Measurements from ENCODE around the gene EPSTI1. TPM values are rescaled to one million over a fixed set of nuclear protein-coding genes. Genes with fewer than 3 reads are reported as not detected.

EPSTI1 gene, protein sequence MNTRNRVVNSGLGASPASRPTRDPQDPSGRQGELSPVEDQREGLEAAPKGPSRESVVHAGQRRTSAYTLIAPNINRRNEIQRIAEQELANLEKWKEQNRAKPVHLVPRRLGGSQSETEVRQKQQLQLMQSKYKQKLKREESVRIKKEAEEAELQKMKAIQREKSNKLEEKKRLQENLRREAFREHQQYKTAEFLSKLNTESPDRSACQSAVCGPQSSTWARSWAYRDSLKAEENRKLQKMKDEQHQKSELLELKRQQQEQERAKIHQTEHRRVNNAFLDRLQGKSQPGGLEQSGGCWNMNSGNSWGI
- total RNA-seq (2022; extraction: Qiagen RNA extraction): 0.25 to 0.85 TPM (median 0.32 TPM) in 5 replicates

GRCh38 chr13:42991898-42992763 lies at the start of gene EPSTI1:
Gene EPSTI1 (minus strand): TSS chr13:42992241. CDS start chr13:42992165, 76 bp downstream.

DNA sequence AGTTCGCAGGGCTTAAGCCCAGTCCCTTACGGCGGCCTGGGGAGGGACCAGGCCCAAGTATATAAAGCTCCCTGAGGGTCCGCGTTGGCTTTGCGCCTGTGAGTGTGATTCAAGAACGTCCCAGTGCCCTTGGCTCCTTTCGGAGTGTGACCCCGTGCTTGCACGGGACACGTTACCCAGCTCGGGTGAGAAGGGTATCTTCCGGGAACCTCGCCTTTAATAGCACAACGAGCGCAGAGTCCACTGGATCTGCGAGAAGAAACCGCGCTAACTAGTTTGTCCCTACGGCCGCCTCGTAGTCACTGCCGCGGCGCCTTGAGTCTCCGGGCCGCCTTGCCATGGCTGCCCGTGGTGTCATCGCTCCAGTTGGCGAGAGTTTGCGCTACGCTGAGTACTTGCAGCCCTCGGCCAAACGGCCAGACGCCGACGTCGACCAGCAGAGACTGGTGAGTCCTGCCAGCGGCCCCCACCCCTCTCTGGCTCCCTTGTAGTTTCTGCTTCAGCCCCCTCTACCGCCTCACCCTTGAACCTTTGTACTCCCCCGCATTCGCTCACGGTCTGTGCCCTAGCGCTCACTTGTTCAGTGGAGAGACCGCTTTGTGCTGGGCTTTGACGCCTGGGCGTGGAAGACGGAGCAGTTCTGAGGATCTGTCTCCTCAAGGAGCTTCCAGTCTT lies 31.4 kb upstream of the EPSTI1 start, which contains the start of gene DNAJC15:
Gene DNAJC15 (plus strand): TSS at position 298 of the 675 bp plus-strand sequence. CDS start 41 bp downstream, at position 339.

Other genes with a start within 250 kb of the EPSTI1 start
- not detected in 5 replicates for gene FAM216B, start 210.7 kb downstream of the EPSTI1 start, total RNA-seq (2022; extraction: Qiagen RNA extraction)
- 0.14 to 0.47 TPM (median 0.18 TPM) in 5 replicates for gene DNAJC15, start 31.3 kb upstream of the EPSTI1 start, total RNA-seq (2022; extraction: Qiagen RNA extraction)

All from A549 treated with Hydrocortisone at 1 μM for 4 hours (cell line).